ENCODE measurements around the gene COPA. TPM values are rescaled to one million over a fixed set of nuclear protein-coding genes. Genes with fewer than 3 reads are reported as not detected.
"Not testable (repeated sequence)": the region's sequence is repeated elsewhere in the genome, so short reads cannot be mapped to it uniquely, and the experiment has no call there.

Gene COPA
- total and polyA plus RNA-seq, 10 donors, result 41.3 to 181 (median 117) TPM

DNA sequence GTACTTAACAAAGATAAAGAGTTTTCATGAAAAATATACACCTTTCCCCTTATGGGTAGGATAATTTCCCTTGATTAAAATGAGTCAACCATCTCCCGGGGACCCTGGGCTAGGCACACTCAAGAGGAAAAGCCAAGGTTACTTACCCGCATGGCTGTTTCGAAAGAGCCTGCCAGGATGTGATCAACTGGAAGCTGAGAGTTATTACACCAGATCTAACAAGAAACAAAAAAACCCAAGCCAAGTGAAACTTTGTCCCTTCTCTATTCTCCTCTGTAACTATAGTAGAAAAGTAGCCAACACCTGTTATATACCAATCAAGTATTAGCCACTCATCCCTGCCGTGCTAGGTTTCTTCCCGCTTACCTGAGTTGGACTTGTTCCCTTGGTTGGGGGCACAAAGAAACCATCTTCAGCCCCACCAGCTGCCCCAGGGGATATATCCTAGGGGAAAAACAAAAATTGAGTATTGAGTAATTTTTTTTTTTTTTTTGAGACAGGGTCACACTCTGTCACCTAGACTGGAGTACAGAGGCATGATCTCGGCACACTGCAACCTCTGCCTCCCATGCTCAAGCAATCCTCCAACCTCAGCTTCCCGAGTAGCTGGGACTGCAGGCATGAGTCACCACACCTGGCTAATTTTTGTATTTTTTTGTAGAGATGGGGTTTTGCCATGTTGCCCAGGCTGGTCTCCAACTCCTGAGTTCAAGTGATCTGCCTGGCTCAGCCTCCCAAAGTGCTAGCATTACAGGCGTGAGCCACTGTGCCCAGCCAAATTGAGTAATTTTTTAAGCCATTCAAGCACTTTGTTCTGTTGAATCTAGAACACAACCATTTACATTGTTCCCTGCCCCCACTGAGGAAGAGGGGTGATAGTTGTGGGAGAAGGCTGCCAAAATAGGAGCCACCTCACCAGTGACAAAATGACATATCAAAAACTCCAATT, 49.8 kb downstream of the COPA start:
- WGBS, 5 donors, result 74 to 90% (median 81%) methylated on average over 8 of the region's 8 CpGs
- Histone ChIP-seq H3K27me3 (replicated peaks in 1 of 7) (no peaks in the 10 kb centered on the region), H3K4me1 (peaks cover 0 to 7% (median 0%) of the 10 kb centered on the region in 6 donors), H3K9me3 (no peaks in the 10 kb centered on the region), H3K36me3 (peaks cover 35 to 100% (median 100%) of the 10 kb centered on the region in 6 donors), H3K4me3 (no peak overlapping the region), H3K27ac (no peak overlapping the region)
- intact Hi-C loops (cut with DNase I; ENCODE audit: low total_unique reads), result loop anchor here (5.0 kb wide), 1 partner anchor 101 kb away; the partner anchor contains the start of gene CASQ1
- no peak for DNase-seq
- no peak for TF ChIP-seq POLR2A (IDR thresholded peaks at IDR 0.05)
- TF ChIP-seq POLR2AphosphoS5 (IDR thresholded peaks at IDR 0.05), result no peak
- TF ChIP-seq, protein P1, sequence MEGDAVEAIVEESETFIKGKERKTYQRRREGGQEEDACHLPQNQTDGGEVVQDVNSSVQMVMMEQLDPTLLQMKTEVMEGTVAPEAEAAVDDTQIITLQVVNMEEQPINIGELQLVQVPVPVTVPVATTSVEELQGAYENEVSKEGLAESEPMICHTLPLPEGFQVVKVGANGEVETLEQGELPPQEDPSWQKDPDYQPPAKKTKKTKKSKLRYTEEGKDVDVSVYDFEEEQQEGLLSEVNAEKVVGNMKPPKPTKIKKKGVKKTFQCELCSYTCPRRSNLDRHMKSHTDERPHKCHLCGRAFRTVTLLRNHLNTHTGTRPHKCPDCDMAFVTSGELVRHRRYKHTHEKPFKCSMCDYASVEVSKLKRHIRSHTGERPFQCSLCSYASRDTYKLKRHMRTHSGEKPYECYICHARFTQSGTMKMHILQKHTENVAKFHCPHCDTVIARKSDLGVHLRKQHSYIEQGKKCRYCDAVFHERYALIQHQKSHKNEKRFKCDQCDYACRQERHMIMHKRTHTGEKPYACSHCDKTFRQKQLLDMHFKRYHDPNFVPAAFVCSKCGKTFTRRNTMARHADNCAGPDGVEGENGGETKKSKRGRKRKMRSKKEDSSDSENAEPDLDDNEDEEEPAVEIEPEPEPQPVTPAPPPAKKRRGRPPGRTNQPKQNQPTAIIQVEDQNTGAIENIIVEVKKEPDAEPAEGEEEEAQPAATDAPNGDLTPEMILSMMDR (IDR thresholded peaks at IDR 0.05 in 8 of 11, conservative IDR thresholded peaks at IDR 0.05 in 3 of 11), result no peak

DNA sequence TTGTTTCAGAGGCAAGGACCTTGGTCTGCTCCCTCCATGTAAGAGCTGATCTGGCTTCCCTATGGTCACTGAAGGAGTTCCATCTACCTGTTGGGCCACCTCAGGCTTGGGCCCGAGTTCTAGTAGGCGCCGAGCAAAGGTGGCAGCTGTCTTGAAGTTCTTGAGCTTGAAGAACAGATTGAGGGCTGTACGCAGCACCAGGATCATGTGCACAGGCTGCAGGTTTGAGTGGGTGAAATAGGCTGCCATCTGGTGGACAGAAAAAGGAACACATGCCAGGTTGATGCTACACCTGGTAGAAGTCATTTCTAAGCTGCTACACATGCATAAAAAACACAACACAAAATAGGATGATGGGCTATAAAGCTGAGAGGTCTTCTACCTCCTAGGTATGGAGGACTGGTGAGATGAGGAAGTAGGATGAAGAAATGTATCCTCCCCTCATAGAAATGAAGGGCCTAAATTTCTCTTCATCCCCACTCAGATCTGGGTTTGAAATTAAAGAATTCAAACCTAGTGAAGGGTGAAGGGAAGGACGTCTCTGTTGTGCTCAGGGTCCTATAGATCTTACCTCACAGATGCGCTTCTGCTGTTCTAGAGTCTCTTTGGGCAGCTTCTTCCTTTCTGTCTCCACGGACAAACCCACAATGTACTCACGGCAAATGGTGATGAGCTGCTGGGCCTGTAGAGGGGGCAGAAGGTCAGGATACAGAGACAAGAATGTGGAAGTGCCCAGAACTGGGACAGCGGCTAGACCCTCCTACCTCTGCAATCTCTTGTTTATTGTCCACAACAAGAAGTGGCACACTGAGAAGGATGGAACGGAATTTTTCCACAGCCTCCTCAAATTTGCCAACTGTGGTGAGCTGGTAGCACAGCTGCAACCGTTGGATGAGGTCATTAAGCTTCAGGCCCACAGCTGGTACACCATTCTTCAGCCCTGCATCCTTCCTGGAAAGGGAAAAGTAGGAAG, 51.5 kb downstream of the COPA start:
- DNase-seq, result peak; percentile 80
- H3K27ac ChIP-seq, result peak overlapping the region in 2 of 8 donors; percentile 0 to 31
- no peaks in the 10 kb centered on the region for H3K9me3 ChIP-seq
- intact Hi-C loops (cut with DNase I; ENCODE audit: low total_unique reads), result loop anchor here (5.0 kb wide), 1 partner anchor 99 kb away; the partner anchor contains the start of gene CASQ1
- H3K27me3 ChIP-seq (replicated peaks in 1 of 7), result no peaks in the 10 kb centered on the region
- peaks cover 0 to 7% (median 0%) of the 10 kb centered on the region in 6 donors for H3K4me1 ChIP-seq
- H3K36me3 ChIP-seq, result peaks cover 26 to 89% (median 83%) of the 10 kb centered on the region in 6 donors
- WGBS, 5 donors, result 35 to 61% (median 42%) methylated on average over 11 of the region's 11 CpGs
- TF ChIP-seq POLR2A (IDR thresholded peaks at IDR 0.05) (no peak), POLR2AphosphoS5 (IDR thresholded peaks at IDR 0.05) (peak in 2 of 3 donors; percentile 25 to 50)
- TF ChIP-seq, protein P1 (IDR thresholded peaks at IDR 0.05 in 8 of 11, conservative IDR thresholded peaks at IDR 0.05 in 3 of 11), result peak; percentile 70 to 90 (median 81)
- no peak overlapping the region for H3K4me3 ChIP-seq

DNA sequence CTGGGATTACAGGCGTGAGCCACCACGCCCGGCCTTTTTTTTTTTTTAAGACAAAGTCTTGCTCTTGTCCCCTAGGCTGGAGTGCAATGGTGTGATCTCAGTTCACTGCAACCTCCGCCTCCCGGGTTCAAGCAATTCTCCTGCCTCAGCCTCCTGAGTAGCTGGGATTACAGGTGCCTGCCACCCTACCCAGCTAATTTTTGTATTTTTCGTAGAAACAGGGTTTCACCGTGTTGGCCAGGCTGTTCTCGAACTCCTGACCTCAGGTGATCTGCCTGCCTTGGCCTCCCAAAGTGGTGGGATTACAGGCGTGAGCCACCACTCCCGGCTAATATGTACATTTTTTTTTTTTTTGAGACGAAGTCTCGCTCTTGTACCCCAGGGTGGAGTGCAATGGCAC, 55.3 kb downstream of the COPA start:
- Histone ChIP-seq H3K36me3 (peaks cover 11 to 60% (median 50%) of the 10 kb centered on the region in 6 donors), H3K4me1 (peaks cover 19 to 38% (median 28%) of the 10 kb centered on the region in 6 donors)
- not testable (repeated sequence) for DNase-seq; H3K27me3 ChIP-seq (replicated peaks in 1 of 7); H3K4me3 ChIP-seq; H3K27ac ChIP-seq; H3K9me3 ChIP-seq
- intact Hi-C loops (cut with DNase I; ENCODE audit: low total_unique reads), result loop anchor here (5.0 kb wide), 1 partner anchor 185 kb away; no protein-coding TSS in a partner anchor
- 90 to 97% (median 94%) methylated on average over 12 of the region's 12 CpGs for WGBS, 5 donors
- TF ChIP-seq POLR2AphosphoS5 (IDR thresholded peaks at IDR 0.05), result peak in 1 of 3 donors; percentile 9

DNA sequence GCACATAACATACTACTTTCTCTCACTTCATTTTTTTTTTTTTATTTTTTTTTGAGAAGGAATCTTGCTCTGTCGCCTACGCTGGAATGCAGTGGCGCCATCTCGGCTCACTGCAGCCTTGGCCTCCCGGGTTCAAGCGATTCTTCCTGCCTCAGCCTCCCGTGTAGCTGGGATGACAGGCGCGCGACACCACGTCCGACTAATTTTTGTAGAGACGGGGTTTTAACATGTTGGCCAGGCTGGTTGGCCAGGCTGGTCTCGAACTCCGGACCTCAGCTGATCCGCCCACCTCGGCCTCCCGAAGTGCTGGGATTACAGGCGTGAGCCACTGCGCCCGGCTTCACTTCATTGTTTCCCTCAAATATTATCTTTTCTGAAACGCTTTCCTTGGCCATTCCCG, 57.5 kb downstream of the COPA start:
- intact Hi-C loops (cut with DNase I; ENCODE audit: low total_unique reads), result loop anchor here (5.0 kb wide), 1 partner anchor 183 kb away; no protein-coding TSS in a partner anchor
- 76 to 91% (median 86%) methylated on average over 23 of the region's 23 CpGs for WGBS, 5 donors
- TF ChIP-seq POLR2AphosphoS5 (IDR thresholded peaks at IDR 0.05) (no peak), POLR2A (IDR thresholded peaks at IDR 0.05) (no peak)
- TF ChIP-seq, protein P1 (IDR thresholded peaks at IDR 0.05 in 8 of 11, conservative IDR thresholded peaks at IDR 0.05 in 3 of 11), result no peak
- peak overlapping the region; percentile 65 to 97 (median 86) for H3K4me3 ChIP-seq
- H3K27me3 ChIP-seq (replicated peaks in 1 of 7), result no peaks in the 10 kb centered on the region
- peak overlapping the region in 4 of 8 donors; percentile 84 to 91 (median 87) for H3K27ac ChIP-seq
- H3K4me1 ChIP-seq, result peaks cover 19 to 38% (median 28%) of the 10 kb centered on the region in 6 donors
- DNase-seq, result peak; percentile 72
- no peaks in the 10 kb centered on the region for H3K9me3 ChIP-seq
- H3K36me3 ChIP-seq, result peaks cover 6 to 60% (median 50%) of the 10 kb centered on the region in 6 donors
